ENCODE data around the gene FAM219A. TPM values are rescaled to one million over a fixed set of nuclear protein-coding genes. Genes with fewer than 3 reads are reported as not detected.

FAM219A gene
- total RNA-seq, 1 donor from 2014 or later, result 221 TPM

DNA sequence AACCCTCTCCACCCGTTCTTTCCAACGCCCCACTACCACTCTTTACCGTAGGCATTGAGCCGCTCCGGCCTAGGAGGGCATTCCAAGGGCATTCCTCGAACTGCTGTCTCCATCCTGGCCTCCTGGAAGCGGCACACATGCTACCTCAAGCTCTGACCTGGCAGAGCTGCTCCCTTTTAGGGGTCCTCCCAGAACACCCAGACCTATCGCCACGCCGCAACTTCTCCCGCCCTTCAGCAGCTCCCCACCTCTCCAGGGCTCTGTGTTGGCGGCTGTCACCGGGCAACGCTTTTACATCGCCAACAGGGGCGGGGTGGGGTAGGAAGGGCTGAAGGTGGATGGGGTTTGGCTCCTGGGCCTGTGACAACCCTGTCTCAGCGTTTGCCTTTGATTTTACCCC is 77.0 kb downstream of the FAM219A start:
- H3K27me3 Mint-ChIP-seq (ENCODE audit: unreplicated experiment), result peaks cover 20% of the 10 kb centered on the region
- peaks cover 16% of the 10 kb centered on the region for H3K4me1 Mint-ChIP-seq (ENCODE audit: low read depth, unreplicated experiment)

DNA sequence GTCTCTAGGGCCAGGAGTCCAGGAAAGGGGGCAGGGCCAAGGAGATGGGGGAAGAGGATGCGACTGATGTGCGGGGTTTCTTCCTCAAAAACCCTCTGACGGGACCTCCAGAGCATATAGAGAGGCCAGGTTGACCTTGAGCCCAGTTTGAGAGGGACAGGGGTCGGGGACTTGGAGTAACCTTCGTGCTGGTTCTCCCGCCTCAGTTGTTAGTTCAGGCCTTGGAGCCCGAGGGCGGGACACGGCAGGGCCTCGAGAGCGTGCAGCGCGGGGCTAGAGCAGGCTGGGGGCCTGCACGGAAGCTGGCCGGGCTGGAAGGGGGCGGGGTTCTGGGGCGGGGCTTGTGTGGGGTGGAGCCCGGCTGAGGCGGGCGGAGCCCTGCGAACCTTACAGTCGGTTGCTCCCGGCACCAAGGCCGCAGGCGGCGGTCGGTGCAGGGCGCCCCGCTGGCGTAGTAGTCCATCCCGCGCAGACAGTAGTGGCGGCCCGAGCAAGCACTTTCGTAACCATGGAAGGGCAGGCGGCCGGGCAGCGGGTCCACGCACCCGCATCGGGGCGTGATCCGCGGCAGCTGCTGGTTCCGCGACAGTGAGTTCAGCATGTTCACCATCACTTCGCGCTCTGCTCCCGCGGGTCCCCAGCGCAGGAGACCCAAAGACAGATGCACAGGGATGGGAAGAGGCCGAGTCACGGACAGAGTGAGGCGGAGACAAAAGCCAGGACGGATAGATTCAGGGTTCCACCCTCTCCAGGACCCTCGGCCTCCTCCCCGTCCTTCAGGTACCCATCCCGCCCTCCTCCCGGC is 77.7 kb downstream of the FAM219A start:
- Mint-ChIP-seq H3K27ac (ENCODE audit: unreplicated experiment) (peak overlapping the region; percentile 83), H3K4me1 (ENCODE audit: low read depth, unreplicated experiment) (peaks cover 19% of the 10 kb centered on the region), H3K27me3 (ENCODE audit: unreplicated experiment) (peaks cover 20% of the 10 kb centered on the region), H3K36me3 (ENCODE audit: unreplicated experiment) (no peaks in the 10 kb centered on the region), H3K4me3 (ENCODE audit: unreplicated experiment) (peak overlapping the region; percentile 88), H3K9me3 (ENCODE audit: unreplicated experiment) (peaks cover 15% of the 10 kb centered on the region)
- TF ChIP-seq, protein P1, sequence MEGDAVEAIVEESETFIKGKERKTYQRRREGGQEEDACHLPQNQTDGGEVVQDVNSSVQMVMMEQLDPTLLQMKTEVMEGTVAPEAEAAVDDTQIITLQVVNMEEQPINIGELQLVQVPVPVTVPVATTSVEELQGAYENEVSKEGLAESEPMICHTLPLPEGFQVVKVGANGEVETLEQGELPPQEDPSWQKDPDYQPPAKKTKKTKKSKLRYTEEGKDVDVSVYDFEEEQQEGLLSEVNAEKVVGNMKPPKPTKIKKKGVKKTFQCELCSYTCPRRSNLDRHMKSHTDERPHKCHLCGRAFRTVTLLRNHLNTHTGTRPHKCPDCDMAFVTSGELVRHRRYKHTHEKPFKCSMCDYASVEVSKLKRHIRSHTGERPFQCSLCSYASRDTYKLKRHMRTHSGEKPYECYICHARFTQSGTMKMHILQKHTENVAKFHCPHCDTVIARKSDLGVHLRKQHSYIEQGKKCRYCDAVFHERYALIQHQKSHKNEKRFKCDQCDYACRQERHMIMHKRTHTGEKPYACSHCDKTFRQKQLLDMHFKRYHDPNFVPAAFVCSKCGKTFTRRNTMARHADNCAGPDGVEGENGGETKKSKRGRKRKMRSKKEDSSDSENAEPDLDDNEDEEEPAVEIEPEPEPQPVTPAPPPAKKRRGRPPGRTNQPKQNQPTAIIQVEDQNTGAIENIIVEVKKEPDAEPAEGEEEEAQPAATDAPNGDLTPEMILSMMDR (IDR thresholded peaks at IDR 0.05; ENCODE audit: partially characterized antibody, unreplicated experiment), result no peak
- DNase-seq, result peak; percentile 82

More for the DNA sequence above, 77.0 kb downstream of the FAM219A start:
- Mint-ChIP-seq H3K4me3 (ENCODE audit: unreplicated experiment) (peak overlapping the region; percentile 87), H3K27ac (ENCODE audit: unreplicated experiment) (peak overlapping the region; percentile 83), H3K9me3 (ENCODE audit: unreplicated experiment) (peaks cover 15% of the 10 kb centered on the region), H3K36me3 (ENCODE audit: unreplicated experiment) (no peaks in the 10 kb centered on the region)
- no peak for DNase-seq
- TF ChIP-seq, protein P1 (IDR thresholded peaks at IDR 0.05; ENCODE audit: partially characterized antibody, unreplicated experiment), result no peak

GRCh38 chr9:34380034-34380510 is 78.3 kb downstream of the FAM219A start:
- TF ChIP-seq, protein P1 (IDR thresholded peaks at IDR 0.05; ENCODE audit: partially characterized antibody, unreplicated experiment), result no peak
- Mint-ChIP-seq H3K27ac (ENCODE audit: unreplicated experiment) (no peak overlapping the region), H3K4me3 (ENCODE audit: unreplicated experiment) (peak overlapping the region; percentile 88), H3K4me1 (ENCODE audit: low read depth, unreplicated experiment) (peaks cover 25% of the 10 kb centered on the region), H3K36me3 (ENCODE audit: unreplicated experiment) (no peaks in the 10 kb centered on the region), H3K9me3 (ENCODE audit: unreplicated experiment) (peaks cover 19% of the 10 kb centered on the region), H3K27me3 (ENCODE audit: unreplicated experiment) (peaks cover 21% of the 10 kb centered on the region)
- no peak for DNase-seq

- H3K27me3 Mint-ChIP-seq (ENCODE audit: unreplicated experiment), result peaks cover 22% of the 10 kb centered on the region
- peak overlapping the region; percentile 88 for H3K4me3 Mint-ChIP-seq (ENCODE audit: unreplicated experiment)
- H3K9me3 Mint-ChIP-seq (ENCODE audit: unreplicated experiment), result peaks cover 18% of the 10 kb centered on the region
- no peaks in the 10 kb centered on the region for H3K36me3 Mint-ChIP-seq (ENCODE audit: unreplicated experiment)
- H3K4me1 Mint-ChIP-seq (ENCODE audit: low read depth, unreplicated experiment), result peaks cover 26% of the 10 kb centered on the region
- peak; percentile 90 for DNase-seq
- H3K27ac Mint-ChIP-seq (ENCODE audit: unreplicated experiment), result peak overlapping the region; percentile 41
- TF ChIP-seq, protein P1 (IDR thresholded peaks at IDR 0.05; ENCODE audit: partially characterized antibody, unreplicated experiment), result peak; percentile 93
Observed at GRCh38 chr9:34379334-34380033, 78.9 kb downstream of the FAM219A start.
